SK-N-MC (cell line): ENCODE results near the gene SHB.

Experiments
- DNase-seq: peaks from one replicate; pipeline ENCODE4 v3.0.0-alpha.2; 2011; ENCODE audit warnings: low read depth, low spot score
- H3K27ac ChIP-seq: fragments of 200-600 bp; sonication (generic); 2 replicates; pipeline ENCODE4 v1.5.1; 2016; ENCODE audit warnings: mixed run types
- H3K36me3 ChIP-seq: fragments of 200-600 bp; sonication (generic); 2 replicates; pipeline ENCODE4 v1.6.1; 2017; ENCODE audit warnings: antibody characterized with exemption, low read length, mixed read lengths; ENCODE audit not compliant: insufficient read depth
- H3K4me3 ChIP-seq: fragments of 200-600 bp; sonication (generic); 2 replicates; pipeline ENCODE4 v1.5.1; 2016
- H3K9ac ChIP-seq: fragments of 200-600 bp; sonication (generic); 2 replicates; pipeline ENCODE4 v1.8.0; 2017; ENCODE audit warnings: mixed run types, mixed read lengths; ENCODE audit not compliant: insufficient read length
- H3K9me3 ChIP-seq: fragments of 200-600 bp; sonication (generic); 2 replicates; pipeline ENCODE4 v1.6.1; 2017; ENCODE audit warnings: low read depth, mild to moderate bottlenecking, antibody characterized with exemption, low read length, moderate library complexity, mixed read lengths
- EZH2 ChIP-seq: fragments of 200-600 bp; sonication (generic); IDR thresholded peaks from one replicate; pipeline ENCODE4 v1.6.1; 2017; ENCODE audit warnings: antibody characterized with exemption
- FOXP2 ChIP-seq: optimal IDR thresholded peaks from 2 replicates; pipeline ENCODE3; 2011; ENCODE audit warnings: mild to moderate bottlenecking, moderate library complexity; ENCODE audit not compliant: insufficient read depth; ENCODE audit errors: extremely low read length, control extremely low read depth
- POLR2AphosphoS5 ChIP-seq: IDR thresholded peaks from 2 replicates; pipeline ENCODE4 v1.6.1; 2012; ENCODE audit warnings: mild to moderate bottlenecking, low read depth, low read length, borderline replicate concordance

The SHB gene

GRCh38 chr9:38012767-38013450 is 56.1 kb downstream of the SHB start:
- no peaks in the 10 kb centered on the region for H3K9me3 ChIP-seq
- no peak overlapping the region for H3K9ac ChIP-seq
- peaks cover 25% of the 10 kb centered on the region; the same call in 1 of the 2 replicates for H3K36me3 ChIP-seq
- DNase-seq: no peak
- H3K27ac ChIP-seq: no peak overlapping the region
- no peak overlapping the region for H3K4me3 ChIP-seq
- TF ChIP-seq FOXP2 (no peak), POLR2AphosphoS5 (no peak), EZH2 (no peak)

DNA sequence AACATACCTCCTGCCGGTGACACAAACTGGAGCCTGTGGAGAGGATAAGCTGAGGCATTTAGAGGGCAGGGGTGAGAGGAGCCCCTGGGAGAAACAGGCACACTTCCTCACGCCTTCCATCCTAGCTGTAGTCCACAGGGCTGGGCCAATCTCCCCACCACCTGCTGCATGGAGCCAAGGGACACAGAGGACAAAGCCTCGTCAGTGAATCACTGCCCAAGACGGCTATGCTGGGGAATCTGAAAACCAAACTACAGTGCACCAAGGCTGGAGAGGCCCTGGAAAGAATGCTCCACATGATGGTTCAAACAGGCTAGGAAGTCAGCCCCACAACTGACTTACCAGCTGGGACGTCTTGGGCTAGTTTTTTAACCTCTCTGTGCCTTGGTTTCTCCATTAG is 57.0 kb downstream of the SHB start:
- no peak overlapping the region for H3K27ac ChIP-seq

DNA sequence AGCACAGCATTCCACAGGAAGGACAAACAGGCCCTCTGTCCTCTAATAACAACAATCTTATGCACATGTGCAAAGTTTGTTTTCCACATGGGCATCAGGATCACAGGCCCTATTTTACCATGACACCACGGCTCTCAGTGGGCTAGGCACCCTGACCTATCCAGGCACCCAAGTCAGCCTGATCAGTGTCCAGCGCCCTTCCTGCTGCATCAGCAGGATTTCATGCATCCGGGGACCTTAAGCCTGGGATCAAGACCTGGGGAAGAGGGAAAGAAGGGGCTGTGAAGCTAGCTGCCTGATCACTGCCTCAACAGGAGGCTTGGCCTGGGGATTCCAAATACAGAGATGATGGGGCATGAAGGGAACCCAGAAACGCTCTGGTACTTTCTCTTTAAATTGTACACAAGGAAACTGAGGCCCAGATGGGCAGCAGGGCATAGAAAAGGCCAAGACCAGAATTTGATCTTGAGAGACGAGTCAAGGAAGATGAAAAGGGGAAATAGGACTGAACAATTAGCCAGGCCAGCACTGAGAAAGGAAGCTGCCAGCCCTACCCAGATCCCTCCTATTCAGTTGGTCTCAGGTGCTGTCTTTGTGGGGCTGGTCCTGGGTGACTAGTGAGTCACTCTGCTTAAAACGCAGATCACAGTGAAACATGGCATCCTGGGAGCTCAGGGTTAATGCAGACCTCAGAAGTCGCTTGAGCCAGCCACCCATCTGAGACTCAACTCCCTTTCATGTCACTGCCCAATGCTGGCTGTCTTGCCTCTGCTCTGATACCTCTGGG is 57.9 kb downstream of the SHB start:
- Histone ChIP-seq H3K9ac (no peak overlapping the region), H3K27ac (no peak overlapping the region), H3K4me3 (no peak overlapping the region), H3K36me3 (peaks cover 23% of the 10 kb centered on the region; the same call in 1 of the 2 replicates), H3K9me3 (no peaks in the 10 kb centered on the region)
- no peak for TF ChIP-seq FOXP2
- no peak for TF ChIP-seq POLR2AphosphoS5
- TF ChIP-seq EZH2: no peak
- no peak for DNase-seq

More for the DNA sequence above, 57.0 kb downstream of the SHB start:
- Histone ChIP-seq H3K9ac (no peak overlapping the region), H3K9me3 (no peaks in the 10 kb centered on the region), H3K4me3 (no peak overlapping the region), H3K36me3 (peaks cover 25% of the 10 kb centered on the region; the same call in 1 of the 2 replicates)
- DNase-seq: no peak
- TF ChIP-seq EZH2: no peak
- no peak for TF ChIP-seq FOXP2
- TF ChIP-seq POLR2AphosphoS5: no peak

- Histone ChIP-seq H3K27ac (no peak overlapping the region), H3K9me3 (no peaks in the 10 kb centered on the region), H3K9ac (no peak overlapping the region), H3K36me3 (peaks cover 12% of the 10 kb centered on the region; the same call in 1 of the 2 replicates), H3K4me3 (no peak overlapping the region)
- no peak for DNase-seq
- TF ChIP-seq POLR2AphosphoS5: no peak
- TF ChIP-seq FOXP2: no peak
- no peak for TF ChIP-seq EZH2
These were observed 59.0 kb downstream of the SHB start for GRCh38 chr9:38009990-38010389.

GRCh38 chr9:38009035-38009501 is 60.0 kb downstream of the SHB start:
- Histone ChIP-seq H3K9me3 (no peaks in the 10 kb centered on the region), H3K27ac (peak overlapping the region; percentile 22; the same call in 1 of the 2 replicates), H3K4me3 (no peak overlapping the region), H3K36me3 (peaks cover 9% of the 10 kb centered on the region; the same call in 1 of the 2 replicates), H3K9ac (no peak overlapping the region)
- DNase-seq: no peak
- TF ChIP-seq EZH2 (no peak), FOXP2 (no peak), POLR2AphosphoS5 (no peak)

DNA sequence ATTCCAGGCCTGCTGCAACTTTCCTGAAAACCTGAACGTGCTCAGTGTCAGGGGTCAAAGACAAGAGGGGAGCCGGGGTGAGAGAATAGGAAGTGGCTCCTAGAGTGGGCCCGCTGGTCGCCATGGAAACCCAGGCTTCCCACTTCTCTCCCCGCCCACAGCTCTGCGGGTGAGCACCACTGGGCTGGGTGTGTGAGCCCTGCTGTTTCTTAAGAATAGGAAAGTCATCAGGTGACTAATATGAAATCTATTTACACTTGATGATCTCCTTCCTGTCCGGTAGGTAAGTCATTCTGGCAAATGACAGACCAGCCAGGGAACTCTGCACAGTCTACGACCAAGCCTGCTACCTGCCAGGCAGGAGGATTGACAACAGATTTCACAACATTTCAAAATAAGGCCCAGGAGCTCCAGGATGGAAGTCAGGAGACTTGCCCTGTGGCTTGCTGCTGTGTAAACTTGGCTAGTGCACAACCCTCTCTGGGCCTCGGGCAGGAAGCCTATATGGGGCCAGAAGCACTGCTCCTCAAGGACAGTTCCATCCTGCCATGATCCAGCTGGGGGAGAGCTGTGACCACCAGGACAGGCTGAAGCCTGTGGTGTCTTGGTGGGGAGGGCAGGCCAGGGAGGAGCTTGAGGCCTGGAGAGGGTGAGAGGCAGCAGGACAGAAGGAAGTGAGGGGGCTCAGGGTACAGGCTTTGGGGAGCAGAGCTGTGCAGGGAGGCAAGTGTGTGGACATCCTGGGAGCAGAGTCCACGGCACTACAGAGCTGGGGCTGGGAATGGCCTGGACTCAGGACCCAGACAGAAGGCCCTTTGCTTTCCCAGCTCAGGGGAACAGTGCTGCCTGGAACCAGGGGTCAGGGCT is 60.6 kb downstream of the SHB start:
- H3K36me3 ChIP-seq: peaks cover 9% of the 10 kb centered on the region; the same call in 1 of the 2 replicates
- H3K4me3 ChIP-seq: peak overlapping the region; percentile 23; the same call in 1 of the 2 replicates
- no peaks in the 10 kb centered on the region for H3K9me3 ChIP-seq
- no peak for DNase-seq
- H3K27ac ChIP-seq: peak overlapping the region; percentile 22; the same call in 1 of the 2 replicates
- TF ChIP-seq EZH2: no peak
- no peak for TF ChIP-seq FOXP2
- no peak for TF ChIP-seq POLR2AphosphoS5
- H3K9ac ChIP-seq: no peak overlapping the region

DNA sequence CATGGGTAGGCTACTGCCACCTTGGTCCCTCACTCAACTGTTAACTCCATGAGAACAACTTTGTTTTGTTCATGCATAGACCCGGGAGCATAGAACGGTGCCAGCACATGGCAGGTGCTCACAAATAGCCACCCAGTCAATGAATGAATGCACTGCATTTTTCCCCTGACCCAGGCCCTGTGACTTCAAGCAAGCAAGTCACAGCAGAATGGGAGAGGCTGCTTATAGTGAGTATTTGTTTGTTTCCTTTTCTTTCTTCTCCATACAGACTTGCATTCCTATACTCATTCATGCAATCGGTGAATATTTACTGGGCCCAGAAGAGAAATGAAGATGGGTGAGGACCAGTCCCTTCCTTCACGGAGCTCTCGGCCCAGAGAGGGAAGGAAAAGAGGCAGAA is 62.0 kb downstream of the SHB start:
- no peak overlapping the region for H3K9ac ChIP-seq
- no peak overlapping the region for H3K27ac ChIP-seq
- TF ChIP-seq FOXP2 (no peak), EZH2 (no peak), POLR2AphosphoS5 (no peak)
- no peaks in the 10 kb centered on the region for H3K9me3 ChIP-seq
- no peak for DNase-seq
- no peak overlapping the region for H3K4me3 ChIP-seq
- no peaks in the 10 kb centered on the region; the same call in 1 of the 2 replicates for H3K36me3 ChIP-seq

GRCh38 chr9:38006163-38006562 is 62.9 kb downstream of the SHB start:
- Histone ChIP-seq H3K36me3 (no peaks in the 10 kb centered on the region; the same call in 1 of the 2 replicates), H3K27ac (no peak overlapping the region), H3K4me3 (no peak overlapping the region), H3K9ac (no peak overlapping the region), H3K9me3 (no peaks in the 10 kb centered on the region)
- no peak for TF ChIP-seq FOXP2
- no peak for TF ChIP-seq POLR2AphosphoS5
- no peak for TF ChIP-seq EZH2
- no peak for DNase-seq
